Common myeloid progenitor, CD34-positive (primary cell): ENCODE results near the gene GNG14.
"Not testable (repeated sequence)": the region's sequence is repeated elsewhere in the genome, so short reads cannot be mapped to it uniquely, and the experiment has no call there.

ENCODE experiments used
- CTCF ChIA-PET: fragments of 350-600 bp; sonication (Branson Sonifier 250); formaldehyde crosslinking; loops from one replicate; lab custom pipeline; 2021; ENCODE audit warnings: antibody characterized with exemption; lab: Charles Lee
- POLR2A ChIA-PET: fragments of 350-600 bp; sonication (Branson Sonifier 250); formaldehyde crosslinking; loops from one replicate; lab custom pipeline; 2021; ENCODE audit warnings: antibody characterized with exemption; lab: Charles Lee
- DNase-seq, 3 donors: peaks; one replicate each; pipeline versions ENCODE4 v3.0.0 to v3.0.0-alpha.2; 2013
- H3K27ac ChIP-seq, 2 experiments: 1 replicate in 1 of 2; 2 replicates in 1 of 2; pipeline ENCODE4 v1.7.0; 2013; ENCODE audit warnings: inconsistent platforms in 2 of 2, low read length in 2 of 2, mild to moderate bottlenecking in 2 of 2, low read depth in 1 of 2, moderate library complexity in 1 of 2; ENCODE audit not compliant: severe bottlenecking in 2 of 2, insufficient read depth in 1 of 2, poor library complexity in 1 of 2
- H3K27me3 ChIP-seq, 5 experiments: replicated peaks in 2 of 5; 1 replicate in 3 of 5; 2 replicates in 2 of 5; pipeline versions ENCODE4 v1.6.1 to v1.7.0; 2013; ENCODE audit warnings: low read length in 4 of 5, mild to moderate bottlenecking in 2 of 5, moderate library complexity in 2 of 5, inconsistent platforms in 1 of 5; ENCODE audit not compliant: insufficient read depth in 5 of 5, control insufficient read depth in 4 of 5
- H3K36me3 ChIP-seq, 4 experiments: 1 replicate in 2 of 4; 2 replicates in 2 of 4; pipeline versions ENCODE4 v1.6.1 to v1.7.0; 2013; ENCODE audit warnings: low read length in 3 of 4, control low read depth in 1 of 4, mild to moderate bottlenecking in 1 of 4; ENCODE audit not compliant: control insufficient read depth in 4 of 4, insufficient read depth in 4 of 4
- H3K4me1 ChIP-seq, 4 experiments: 1 replicate in 3 of 4; 2 replicates in 1 of 4; pipeline versions ENCODE4 v1.6.1 to v1.7.1; 2013; ENCODE audit warnings: low read length in 3 of 4, mild to moderate bottlenecking in 3 of 4, control low read depth in 1 of 4, inconsistent platforms in 1 of 4, moderate library complexity in 1 of 4; ENCODE audit not compliant: control insufficient read depth in 4 of 4, insufficient read depth in 4 of 4; ENCODE audit errors: control extremely low read depth in 1 of 4
- H3K4me3 ChIP-seq, 7 experiments: 1 replicate in 4 of 7; 2 replicates in 3 of 7; pipeline versions ENCODE4 v1.5.1 to v1.7.0; 2013; ENCODE audit warnings: mild to moderate bottlenecking in 7 of 7, low read length in 6 of 7, moderate library complexity in 6 of 7, inconsistent platforms in 2 of 7, low read depth in 2 of 7, control low read depth in 1 of 7; ENCODE audit not compliant: insufficient read depth in 4 of 7, control insufficient read depth in 1 of 7; ENCODE audit errors: extremely low read depth in 1 of 7
- H3K9me3 ChIP-seq, 5 experiments: 1 replicate in 4 of 5; 2 replicates in 1 of 5; pipeline versions ENCODE4 v1.6.1 to v1.7.1; 2013; ENCODE audit warnings: low read length in 4 of 5, mild to moderate bottlenecking in 2 of 5, inconsistent platforms in 1 of 5, low read depth in 1 of 5, moderate library complexity in 1 of 5; ENCODE audit not compliant: control insufficient read depth in 4 of 5, insufficient read depth in 2 of 5; ENCODE audit errors: control extremely low read depth in 1 of 5
- WGBS: methylation state at CpG from one replicate; pipeline ENCODE4 v1.1.5; 2013; ENCODE audit not compliant: insufficient coverage; 5-methylcytosine and 5-hydroxymethylcytosine counted together

GNG14 gene

GRCh38 chr19:12706332-12706718 lies 18.5 kb downstream of the GNG14 start:
- H3K27me3 ChIP-seq = no peaks in the 10 kb centered on the region
- H3K9me3 ChIP-seq = no peaks in the 10 kb centered on the region
- ChIA-PET POLR2A (no interaction called here), CTCF (interaction anchor here (1.4 to 3.2 kb wide), 2 partner anchors 11 to 60 kb away, joined by 5 to 13 read pairs; no protein-coding TSS in a partner anchor)
- no peak overlapping the region for H3K27ac ChIP-seq
- no peaks in the 10 kb centered on the region for H3K4me1 ChIP-seq
- H3K4me3 ChIP-seq = no peak overlapping the region
- peaks cover 20 to 85% (median 68%) of the 10 kb centered on the region in 4 experiments for H3K36me3 ChIP-seq
- WGBS = 97% methylated on average over 13 of the region's 13 CpGs
- no peak for DNase-seq

GRCh38 chr19:12708641-12709040 lies 20.8 kb downstream of the GNG14 start:
- Histone ChIP-seq H3K9me3 (no peaks in the 10 kb centered on the region), H3K4me3 (no peak overlapping the region), H3K27ac (no peak overlapping the region), H3K27me3 (no peaks in the 10 kb centered on the region), H3K4me1 (no peaks in the 10 kb centered on the region), H3K36me3 (peaks cover 20 to 79% (median 57%) of the 10 kb centered on the region in 4 experiments)
- 98% methylated on average over 8 of the region's 8 CpGs for WGBS
- CTCF ChIA-PET = interaction anchor here (1.0 to 43.3 kb wide), 4 partner anchors 9 to 88 kb away, joined by 3 to 776 read pairs (median 8); partner anchors contain the start of genes BEST2 and HOOK2
- no peak for DNase-seq
- POLR2A ChIA-PET = no interaction called here

GRCh38 chr19:12711187-12711586 lies 23.4 kb downstream of the GNG14 start:
- H3K9me3 ChIP-seq = no peaks in the 10 kb centered on the region
- no peaks in the 10 kb centered on the region for H3K4me1 ChIP-seq
- 93% methylated on average over 13 of the region's 17 CpGs for WGBS
- no peaks in the 10 kb centered on the region for H3K27me3 ChIP-seq
- no peak for DNase-seq
- POLR2A ChIA-PET = no interaction called here
- no peak overlapping the region for H3K4me3 ChIP-seq
- no peak overlapping the region for H3K27ac ChIP-seq
- peaks cover 16 to 82% (median 57%) of the 10 kb centered on the region in 4 experiments for H3K36me3 ChIP-seq
- CTCF ChIA-PET = interaction anchor here (1.4 to 43.3 kb wide), 2 partner anchors 34 to 49 kb away, joined by 5 to 776 read pairs; partner anchors contain the start of genes BEST2 and HOOK2

DNA sequence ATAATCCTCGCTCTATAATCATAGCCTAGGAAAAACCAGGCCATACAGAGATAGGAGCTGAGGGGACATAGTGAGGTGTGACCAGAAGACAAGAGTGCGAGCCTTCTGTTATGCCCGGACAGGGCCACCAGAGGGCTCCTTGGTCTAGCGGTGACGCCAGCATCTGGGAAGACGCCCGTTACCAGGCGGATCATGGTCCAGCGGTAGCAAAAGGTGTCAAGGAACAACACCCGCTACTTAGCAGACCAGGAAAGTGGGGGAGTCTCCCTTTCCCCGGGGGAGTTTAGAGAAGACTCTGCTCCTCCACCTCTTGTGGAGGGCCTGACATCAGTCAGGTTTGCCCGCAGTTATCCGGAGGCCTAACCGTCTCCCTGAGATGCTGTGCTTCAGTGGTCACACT lies 24.3 kb downstream of the GNG14 start:
- POLR2A ChIA-PET, H3K27ac ChIP-seq, H3K4me1 ChIP-seq, H3K9me3 ChIP-seq, H3K27me3 ChIP-seq, H3K4me3 ChIP-seq, DNase-seq: not testable (repeated sequence)
- WGBS = no CpG with 5 or more reads among the region's 14 CpGs
- H3K36me3 ChIP-seq = peaks cover 18 to 79% (median 56%) of the 10 kb centered on the region in 4 experiments
- CTCF ChIA-PET = interaction anchor here (43.3 kb wide), 1 partner anchor 48 kb away, joined by 776 read pairs; the partner anchor contains the start of genes BEST2 and HOOK2

DNA sequence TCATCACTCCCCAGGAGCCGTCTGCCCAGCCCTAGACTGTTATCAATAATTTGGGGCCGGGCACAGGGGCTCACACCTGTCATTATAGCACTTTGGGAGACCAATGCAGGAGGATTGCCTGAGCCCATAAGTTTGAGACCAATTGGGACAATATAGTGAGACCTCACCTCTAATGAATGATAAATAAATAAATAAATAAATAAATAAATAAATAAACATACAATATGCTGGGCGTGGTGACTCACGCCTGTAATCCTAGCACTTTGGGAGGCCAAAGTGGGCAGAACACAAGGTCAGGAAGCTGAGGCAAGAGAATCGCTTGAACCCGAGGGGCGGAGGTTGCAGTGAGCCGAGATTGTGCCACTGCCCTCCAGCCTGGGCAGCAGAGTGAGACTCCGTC lies 25.5 kb downstream of the GNG14 start:
- H3K9me3 ChIP-seq, H3K4me1 ChIP-seq, DNase-seq, H3K27ac ChIP-seq, H3K27me3 ChIP-seq, POLR2A ChIA-PET, H3K4me3 ChIP-seq: not testable (repeated sequence)
- CTCF ChIA-PET = interaction anchor here (1.2 to 43.3 kb wide), 5 partner anchors 13 to 134 kb away, joined by 3 to 776 read pairs (median 7); partner anchors contain the start of genes BEST2 and HOOK2
- H3K36me3 ChIP-seq = peaks cover 16 to 77% (median 53%) of the 10 kb centered on the region in 4 experiments
- WGBS = 89% methylated on average over 4 of the region's 9 CpGs

- no peaks in the 10 kb centered on the region for H3K9me3 ChIP-seq
- peaks cover 0 to under 1% (median under 1%) of the 10 kb centered on the region in 4 experiments for H3K4me1 ChIP-seq
- DNase-seq = no peak
- H3K27ac ChIP-seq = no peak overlapping the region
- 96% methylated on average over 14 of the region's 15 CpGs for WGBS
- H3K27me3 ChIP-seq = no peaks in the 10 kb centered on the region
- CTCF ChIA-PET = interaction anchor here (0.9 to 43.3 kb wide), 4 partner anchors 18 to 132 kb away, joined by 3 to 776 read pairs (median 24); partner anchors contain the start of genes BEST2 and HOOK2
- H3K36me3 ChIP-seq = peaks cover 17 to 76% (median 52%) of the 10 kb centered on the region in 4 experiments
- POLR2A ChIA-PET = no interaction called here
- H3K4me3 ChIP-seq = no peak overlapping the region
These were observed 27.3 kb downstream of the GNG14 start for GRCh38 chr19:12715102-12715501.

GRCh38 chr19:12715929-12716328 lies 28.1 kb downstream of the GNG14 start:
- Histone ChIP-seq H3K36me3 (peaks cover 14 to 69% (median 49%) of the 10 kb centered on the region in 4 experiments), H3K4me1 (peaks cover 0 to 9% (median 9%) of the 10 kb centered on the region in 4 experiments), H3K9me3 (no peaks in the 10 kb centered on the region), H3K4me3 (no peak overlapping the region), H3K27ac (no peak overlapping the region), H3K27me3 (no peaks in the 10 kb centered on the region)
- 100% methylated on average over 2 of the region's 3 CpGs for WGBS
- ChIA-PET CTCF (interaction anchor here (0.6 to 43.3 kb wide), 7 partner anchors 8 to 133 kb away, joined by 3 to 776 read pairs (median 4); partner anchors contain the start of genes BEST2 and HOOK2), POLR2A (interaction anchor here (0.6 kb wide), 1 partner anchor 31 kb away, joined by 4 read pairs; no protein-coding TSS in a partner anchor)
- no peak for DNase-seq
